Common myeloid progenitor, CD34-positive (primary cell): ENCODE results near the gene MVP.

ENCODE experiments used
- CTCF ChIA-PET: fragments of 350-600 bp; sonication (Branson Sonifier 250); formaldehyde crosslinking; loops from one replicate; lab custom pipeline; 2021; ENCODE audit warnings: antibody characterized with exemption; lab: Charles Lee
- POLR2A ChIA-PET: fragments of 350-600 bp; sonication (Branson Sonifier 250); formaldehyde crosslinking; loops from one replicate; lab custom pipeline; 2021; ENCODE audit warnings: antibody characterized with exemption; lab: Charles Lee
- DNase-seq, 3 donors: peaks; one replicate each; pipeline versions ENCODE4 v3.0.0 to v3.0.0-alpha.2; 2013
- H3K27ac ChIP-seq, 2 experiments: 1 replicate in 1 of 2; 2 replicates in 1 of 2; pipeline ENCODE4 v1.7.0; 2013; ENCODE audit warnings: inconsistent platforms in 2 of 2, low read length in 2 of 2, mild to moderate bottlenecking in 2 of 2, low read depth in 1 of 2, moderate library complexity in 1 of 2; ENCODE audit not compliant: severe bottlenecking in 2 of 2, insufficient read depth in 1 of 2, poor library complexity in 1 of 2
- H3K27me3 ChIP-seq, 5 experiments: replicated peaks in 2 of 5; 1 replicate in 3 of 5; 2 replicates in 2 of 5; pipeline versions ENCODE4 v1.6.1 to v1.7.0; 2013; ENCODE audit warnings: low read length in 4 of 5, mild to moderate bottlenecking in 2 of 5, moderate library complexity in 2 of 5, inconsistent platforms in 1 of 5; ENCODE audit not compliant: insufficient read depth in 5 of 5, control insufficient read depth in 4 of 5
- H3K36me3 ChIP-seq, 4 experiments: 1 replicate in 2 of 4; 2 replicates in 2 of 4; pipeline versions ENCODE4 v1.6.1 to v1.7.0; 2013; ENCODE audit warnings: low read length in 3 of 4, control low read depth in 1 of 4, mild to moderate bottlenecking in 1 of 4; ENCODE audit not compliant: control insufficient read depth in 4 of 4, insufficient read depth in 4 of 4
- H3K4me1 ChIP-seq, 4 experiments: 1 replicate in 3 of 4; 2 replicates in 1 of 4; pipeline versions ENCODE4 v1.6.1 to v1.7.1; 2013; ENCODE audit warnings: low read length in 3 of 4, mild to moderate bottlenecking in 3 of 4, control low read depth in 1 of 4, inconsistent platforms in 1 of 4, moderate library complexity in 1 of 4; ENCODE audit not compliant: control insufficient read depth in 4 of 4, insufficient read depth in 4 of 4; ENCODE audit errors: control extremely low read depth in 1 of 4
- H3K4me3 ChIP-seq, 7 experiments: 1 replicate in 4 of 7; 2 replicates in 3 of 7; pipeline versions ENCODE4 v1.5.1 to v1.7.0; 2013; ENCODE audit warnings: mild to moderate bottlenecking in 7 of 7, low read length in 6 of 7, moderate library complexity in 6 of 7, inconsistent platforms in 2 of 7, low read depth in 2 of 7, control low read depth in 1 of 7; ENCODE audit not compliant: insufficient read depth in 4 of 7, control insufficient read depth in 1 of 7; ENCODE audit errors: extremely low read depth in 1 of 7
- H3K9me3 ChIP-seq, 5 experiments: 1 replicate in 4 of 5; 2 replicates in 1 of 5; pipeline versions ENCODE4 v1.6.1 to v1.7.1; 2013; ENCODE audit warnings: low read length in 4 of 5, mild to moderate bottlenecking in 2 of 5, inconsistent platforms in 1 of 5, low read depth in 1 of 5, moderate library complexity in 1 of 5; ENCODE audit not compliant: control insufficient read depth in 4 of 5, insufficient read depth in 2 of 5; ENCODE audit errors: control extremely low read depth in 1 of 5
- WGBS: methylation state at CpG from one replicate; pipeline ENCODE4 v1.1.5; 2013; ENCODE audit not compliant: insufficient coverage; 5-methylcytosine and 5-hydroxymethylcytosine counted together

MVP gene

GRCh38 chr16:29849505-29849904 lies 29.2 kb downstream of the MVP start:
- CTCF ChIA-PET, result interaction anchor here (0.6 to 2.3 kb wide), 17 partner anchors 9 to 169 kb away, joined by 3 to 24 read pairs (median 6); partner anchors contain the start of genes ASPHD1, KIF22 and MVP
- H3K4me3 ChIP-seq, result no peak overlapping the region

GRCh38 chr16:29850998-29851397 lies 30.7 kb downstream of the MVP start:
- Histone ChIP-seq H3K4me3 (no peak overlapping the region), H3K27me3 (no peaks in the 10 kb centered on the region), H3K4me1 (no peaks in the 10 kb centered on the region), H3K36me3 (peaks cover 0 to 15% (median 6%) of the 10 kb centered on the region in 4 experiments), H3K9me3 (no peaks in the 10 kb centered on the region), H3K27ac (no peak overlapping the region)
- CTCF ChIA-PET, result no interaction called here
- DNase-seq, result no peak
- no CpG with 5 or more reads among the region's 3 CpGs for WGBS
- POLR2A ChIA-PET, result interaction anchor here (0.6 kb wide), 1 partner anchor 11 kb away, joined by 5 read pairs; no protein-coding TSS in a partner anchor

More at GRCh38 chr16:29849505-29849904, 29.2 kb downstream of the MVP start:
- no peaks in the 10 kb centered on the region for H3K9me3 ChIP-seq
- no peaks in the 10 kb centered on the region for H3K27me3 ChIP-seq
- no peaks in the 10 kb centered on the region for H3K4me1 ChIP-seq
- H3K36me3 ChIP-seq, result peaks cover 0 to 29% (median 10%) of the 10 kb centered on the region in 4 experiments
- POLR2A ChIA-PET, result no interaction called here
- no peak for DNase-seq
- WGBS, result 97% methylated on average over 4 of the region's 5 CpGs
- H3K27ac ChIP-seq, result no peak overlapping the region

GRCh38 chr16:29852654-29853053 lies 32.4 kb downstream of the MVP start:
- H3K27me3 ChIP-seq, result no peaks in the 10 kb centered on the region
- no peak for DNase-seq
- WGBS, result 100% methylated on average over 2 of the region's 7 CpGs
- CTCF ChIA-PET, result interaction anchor here (0.6 kb wide), 1 partner anchor 23 kb away, joined by 6 read pairs; no protein-coding TSS in a partner anchor
- H3K27ac ChIP-seq, result no peak overlapping the region
- H3K4me3 ChIP-seq, result no peak overlapping the region
- no peaks in the 10 kb centered on the region for H3K9me3 ChIP-seq
- POLR2A ChIA-PET, result no interaction called here
- peaks cover 0 to 1% (median under 1%) of the 10 kb centered on the region in 4 experiments for H3K36me3 ChIP-seq
- H3K4me1 ChIP-seq, result no peaks in the 10 kb centered on the region

GRCh38 chr16:29854520-29855100 lies 34.3 kb downstream of the MVP start:
- POLR2A ChIA-PET, result no interaction called here
- Histone ChIP-seq H3K36me3 (peaks cover 3 to 15% (median 9%) of the 10 kb centered on the region in 4 experiments), H3K4me1 (no peaks in the 10 kb centered on the region), H3K27me3 (no peaks in the 10 kb centered on the region), H3K27ac (no peak overlapping the region), H3K4me3 (no peak overlapping the region), H3K9me3 (no peaks in the 10 kb centered on the region)
- CTCF ChIA-PET, result interaction anchor here (1.2 kb wide), 1 partner anchor 35 kb away, joined by 3 read pairs; the partner anchor contains the start of gene MVP
- DNase-seq, result no peak
- 100% methylated on average over 4 of the region's 5 CpGs for WGBS

GRCh38 chr16:29857133-29857760 lies 37.0 kb downstream of the MVP start:
- no peak overlapping the region for H3K27ac ChIP-seq
- WGBS, result 98% methylated on average over 5 of the region's 7 CpGs
- peaks cover 0 to 9% (median 6%) of the 10 kb centered on the region in 4 experiments for H3K4me1 ChIP-seq
- DNase-seq, result no peak
- no peaks in the 10 kb centered on the region for H3K9me3 ChIP-seq
- no peaks in the 10 kb centered on the region for H3K27me3 ChIP-seq
- POLR2A ChIA-PET, result interaction anchor here (0.7 kb wide), 1 partner anchor 30 kb away, joined by 3 read pairs; no protein-coding TSS in a partner anchor
- peaks cover 10 to 32% (median 21%) of the 10 kb centered on the region in 4 experiments for H3K36me3 ChIP-seq
- CTCF ChIA-PET, result interaction anchor here (0.6 to 1.3 kb wide), 5 partner anchors 9 to 181 kb away, joined by 3 to 4 read pairs (median 3); no protein-coding TSS in a partner anchor
- H3K4me3 ChIP-seq, result no peak overlapping the region

GRCh38 chr16:29858149-29858849 lies 38.0 kb downstream of the MVP start:
- H3K36me3 ChIP-seq, result peaks cover 10 to 32% (median 21%) of the 10 kb centered on the region in 4 experiments
- WGBS, result 94% methylated on average over 5 of the region's 10 CpGs
- H3K27ac ChIP-seq, result no peak overlapping the region
- H3K27me3 ChIP-seq, result no peaks in the 10 kb centered on the region
- CTCF ChIA-PET, result interaction anchor here (2.1 kb wide), 1 partner anchor 10 kb away, joined by 14 read pairs; no protein-coding TSS in a partner anchor
- peaks cover 0 to 13% (median 11%) of the 10 kb centered on the region in 4 experiments for H3K4me1 ChIP-seq
- DNase-seq, result no peak
- H3K9me3 ChIP-seq, result no peaks in the 10 kb centered on the region
- POLR2A ChIA-PET, result interaction anchor here (0.7 kb wide), 1 partner anchor 31 kb away, joined by 3 read pairs; no protein-coding TSS in a partner anchor
- H3K4me3 ChIP-seq, result no peak overlapping the region
